Fibroblast of lung (primary cell): ENCODE data around the gene ZBTB22.

ENCODE experiments used
- EZH2 ChIP-seq: IDR thresholded peaks from 2 replicates; pipeline ENCODE4 v1.5.1; 2012; ENCODE audit warnings: low read length, control low read depth, mild to moderate bottlenecking; ENCODE audit errors: missing control alignments
- TF ChIP-seq, protein P1 (sequence below), 2 donors: IDR thresholded peaks in 1 of 2; conservative IDR thresholded peaks in 1 of 2; 1 replicate in 1 of 2; 2 replicates in 1 of 2; pipeline ENCODE4 v1.5.1; 2011 to 2012; ENCODE audit warnings: low read length in 2 of 2, control low read depth in 1 of 2, inconsistent platforms in 1 of 2, low read depth in 1 of 2, mild to moderate bottlenecking in 1 of 2

DNA sequence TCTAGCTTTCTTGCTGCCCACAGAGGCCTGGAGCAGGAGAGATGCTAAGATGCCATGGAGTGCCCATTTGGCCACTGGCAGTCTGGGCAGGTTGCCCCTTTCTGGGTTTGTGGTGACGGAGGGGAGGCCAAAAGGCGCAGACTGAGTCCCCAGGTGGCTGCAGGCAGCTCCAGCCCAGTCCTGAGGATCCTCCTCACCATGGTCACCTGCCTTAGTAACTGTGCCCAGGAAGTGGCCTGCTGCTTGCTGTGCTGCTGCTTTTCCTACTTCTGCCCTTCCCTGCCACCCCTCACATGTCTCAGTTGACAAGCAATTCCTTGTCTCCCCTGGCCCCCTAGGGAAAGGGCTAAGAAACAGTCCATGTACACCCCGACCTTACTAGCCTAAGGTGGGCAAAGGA lies 38.8 kb upstream of the ZBTB22 start:
- TF ChIP-seq, protein P1, sequence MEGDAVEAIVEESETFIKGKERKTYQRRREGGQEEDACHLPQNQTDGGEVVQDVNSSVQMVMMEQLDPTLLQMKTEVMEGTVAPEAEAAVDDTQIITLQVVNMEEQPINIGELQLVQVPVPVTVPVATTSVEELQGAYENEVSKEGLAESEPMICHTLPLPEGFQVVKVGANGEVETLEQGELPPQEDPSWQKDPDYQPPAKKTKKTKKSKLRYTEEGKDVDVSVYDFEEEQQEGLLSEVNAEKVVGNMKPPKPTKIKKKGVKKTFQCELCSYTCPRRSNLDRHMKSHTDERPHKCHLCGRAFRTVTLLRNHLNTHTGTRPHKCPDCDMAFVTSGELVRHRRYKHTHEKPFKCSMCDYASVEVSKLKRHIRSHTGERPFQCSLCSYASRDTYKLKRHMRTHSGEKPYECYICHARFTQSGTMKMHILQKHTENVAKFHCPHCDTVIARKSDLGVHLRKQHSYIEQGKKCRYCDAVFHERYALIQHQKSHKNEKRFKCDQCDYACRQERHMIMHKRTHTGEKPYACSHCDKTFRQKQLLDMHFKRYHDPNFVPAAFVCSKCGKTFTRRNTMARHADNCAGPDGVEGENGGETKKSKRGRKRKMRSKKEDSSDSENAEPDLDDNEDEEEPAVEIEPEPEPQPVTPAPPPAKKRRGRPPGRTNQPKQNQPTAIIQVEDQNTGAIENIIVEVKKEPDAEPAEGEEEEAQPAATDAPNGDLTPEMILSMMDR (conservative IDR thresholded peaks at IDR 0.05 in 1 of 2, IDR thresholded peaks at IDR 0.05 in 1 of 2; ENCODE audit: low read depth in 1 of 2, low read length in 2 of 2) = no peak
- TF ChIP-seq EZH2 = no peak
